HG03521 (cell line): ENCODE results near the gene CPNE4.

Source experiments
- ATAC-seq: cut with Tn5 transposase; IDR thresholded peaks from one replicate; pipeline ENCODE4 v1.9.1; 2021; ENCODE audit warnings: mild to moderate bottlenecking, moderate library complexity; ENCODE audit not compliant: unreplicated experiment

Gene CPNE4

GRCh38 chr3:131485119-131485518 is 549.7 kb downstream of the CPNE4 start:
- ATAC-seq = no peak

GRCh38 chr3:131484496-131485111 is 550.2 kb downstream of the CPNE4 start:
- ATAC-seq = no peak
